Glutamatergic neuron (in vitro differentiated cells): ENCODE measurements around the gene USP44. TPM values are rescaled to one million over a fixed set of nuclear protein-coding genes. Genes with fewer than 3 reads are reported as not detected.

Experiments
- DNase-seq: peaks from one replicate; pipeline ENCODE4 v3.0.0; 2022
- H3K27ac Mint-ChIP-seq: one replicate; pipeline ENCODE4 v1.8.0; 2020; ENCODE audit warnings: mild to moderate bottlenecking, mixed read lengths, inconsistent platforms; ENCODE audit not compliant: unreplicated experiment
- H3K27me3 Mint-ChIP-seq: one replicate; pipeline ENCODE4 v1.8.0; 2020; ENCODE audit warnings: mild to moderate bottlenecking, moderate library complexity, mixed read lengths, inconsistent platforms; ENCODE audit not compliant: unreplicated experiment
- H3K36me3 Mint-ChIP-seq: one replicate; pipeline ENCODE4 v1.8.0; 2020; ENCODE audit warnings: mild to moderate bottlenecking, mixed read lengths, inconsistent platforms; ENCODE audit not compliant: unreplicated experiment
- H3K4me1 Mint-ChIP-seq: one replicate; pipeline ENCODE4 v1.8.0; 2020; ENCODE audit warnings: mild to moderate bottlenecking, low read depth, mixed read lengths, inconsistent platforms; ENCODE audit not compliant: unreplicated experiment
- H3K4me3 Mint-ChIP-seq: one replicate; pipeline ENCODE4 v1.8.0; 2020; ENCODE audit warnings: mild to moderate bottlenecking, mixed read lengths, inconsistent platforms; ENCODE audit not compliant: unreplicated experiment
- H3K9me3 Mint-ChIP-seq: one replicate; pipeline ENCODE4 v1.8.0; 2020; ENCODE audit warnings: mild to moderate bottlenecking, moderate library complexity, mixed read lengths, inconsistent platforms; ENCODE audit not compliant: unreplicated experiment
- total RNA-seq: library from RNA; stranded (reverse); fragmentation: NEBNext Ultra II Directional; extraction: Animal tissue kit (Norgen Biotek cat#: 25700); gene quantifications from one replicate; pipeline ENCODE4 v1.2.1, GENCODE V29; 2021; ENCODE audit not compliant: unreplicated experiment
- TF ChIP-seq, protein P1 (sequence below): fragments of 200-600 bp; sonication (generic); IDR thresholded peaks from one replicate; pipeline ENCODE4 v1.5.0; 2021; ENCODE audit not compliant: partially characterized antibody, unreplicated experiment

The USP44 gene
- total RNA-seq, 1 donor from 2014 or later, result 2.7 TPM

DNA sequence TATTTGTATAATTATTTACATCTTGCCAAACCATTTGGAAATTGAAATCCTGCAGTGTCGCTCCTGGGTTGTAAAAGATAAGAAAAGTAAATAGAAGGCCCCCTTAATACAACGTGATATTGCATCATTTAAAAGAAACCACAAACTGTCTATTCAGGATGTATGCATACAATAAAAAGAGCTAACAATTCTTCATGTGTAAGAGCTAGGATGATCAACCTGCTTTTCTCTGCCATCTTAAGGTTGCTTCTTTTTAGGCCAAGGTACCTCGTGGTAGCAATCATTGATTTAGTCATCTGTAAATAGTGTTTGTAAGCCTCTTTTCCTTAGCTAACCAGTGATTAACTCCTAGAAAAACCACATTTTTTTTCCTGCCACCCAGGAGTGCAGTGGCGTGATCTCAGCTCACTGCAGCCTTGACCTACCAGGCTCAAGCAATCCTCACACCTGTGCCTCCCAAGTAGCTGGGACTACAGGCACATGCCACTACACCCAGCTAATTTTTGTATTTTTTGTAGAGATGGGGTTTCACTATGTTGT is 3.3 kb upstream of the USP44 start:
- TF ChIP-seq, protein P1, sequence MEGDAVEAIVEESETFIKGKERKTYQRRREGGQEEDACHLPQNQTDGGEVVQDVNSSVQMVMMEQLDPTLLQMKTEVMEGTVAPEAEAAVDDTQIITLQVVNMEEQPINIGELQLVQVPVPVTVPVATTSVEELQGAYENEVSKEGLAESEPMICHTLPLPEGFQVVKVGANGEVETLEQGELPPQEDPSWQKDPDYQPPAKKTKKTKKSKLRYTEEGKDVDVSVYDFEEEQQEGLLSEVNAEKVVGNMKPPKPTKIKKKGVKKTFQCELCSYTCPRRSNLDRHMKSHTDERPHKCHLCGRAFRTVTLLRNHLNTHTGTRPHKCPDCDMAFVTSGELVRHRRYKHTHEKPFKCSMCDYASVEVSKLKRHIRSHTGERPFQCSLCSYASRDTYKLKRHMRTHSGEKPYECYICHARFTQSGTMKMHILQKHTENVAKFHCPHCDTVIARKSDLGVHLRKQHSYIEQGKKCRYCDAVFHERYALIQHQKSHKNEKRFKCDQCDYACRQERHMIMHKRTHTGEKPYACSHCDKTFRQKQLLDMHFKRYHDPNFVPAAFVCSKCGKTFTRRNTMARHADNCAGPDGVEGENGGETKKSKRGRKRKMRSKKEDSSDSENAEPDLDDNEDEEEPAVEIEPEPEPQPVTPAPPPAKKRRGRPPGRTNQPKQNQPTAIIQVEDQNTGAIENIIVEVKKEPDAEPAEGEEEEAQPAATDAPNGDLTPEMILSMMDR, result no peak
- H3K27me3 Mint-ChIP-seq, result peaks cover 2% of the 10 kb centered on the region
- H3K27ac Mint-ChIP-seq, result no peak overlapping the region
- H3K4me1 Mint-ChIP-seq, result peaks cover 2% of the 10 kb centered on the region
- no peaks in the 10 kb centered on the region for H3K9me3 Mint-ChIP-seq
- H3K4me3 Mint-ChIP-seq, result no peak overlapping the region
- no peak for DNase-seq
- peaks cover 1% of the 10 kb centered on the region for H3K36me3 Mint-ChIP-seq

DNA sequence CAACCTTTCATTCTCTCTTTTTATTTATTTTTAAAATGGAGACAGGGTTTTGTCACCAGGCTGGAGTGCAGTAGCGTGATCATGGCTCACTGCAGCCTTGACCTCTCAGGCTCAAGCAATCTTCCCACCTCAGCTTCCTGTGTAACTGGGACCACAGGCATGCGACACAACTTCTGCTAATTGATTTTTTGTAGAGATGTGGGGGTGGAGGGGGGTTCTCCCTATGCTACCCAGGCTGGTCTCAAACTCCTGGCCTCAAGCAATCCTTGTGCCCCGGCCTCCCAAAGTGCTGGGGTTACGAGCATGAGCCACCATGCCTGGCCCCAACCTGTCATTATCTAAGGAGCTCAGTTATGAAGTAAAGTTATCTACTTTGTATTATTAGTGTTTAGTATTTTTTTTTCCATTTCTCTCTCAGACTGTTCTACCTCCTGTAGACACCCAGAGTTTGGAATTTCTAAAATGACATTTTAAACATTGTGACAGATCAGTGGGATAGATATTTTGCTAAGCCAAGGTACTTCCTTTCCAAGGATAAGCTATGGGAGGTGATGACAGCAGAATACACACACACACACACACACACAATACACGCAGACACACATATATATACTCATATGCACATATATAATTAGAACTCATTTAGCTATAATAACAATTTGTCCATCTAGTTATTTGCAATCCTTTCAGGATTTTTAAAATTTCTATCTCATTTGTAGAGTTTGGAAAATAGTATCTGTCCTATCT is 2.1 kb upstream of the USP44 start:
- no peak for DNase-seq
- no peak overlapping the region for H3K4me3 Mint-ChIP-seq
- peaks cover 2% of the 10 kb centered on the region for H3K4me1 Mint-ChIP-seq
- peaks cover 6% of the 10 kb centered on the region for H3K9me3 Mint-ChIP-seq
- peaks cover 7% of the 10 kb centered on the region for H3K36me3 Mint-ChIP-seq
- peaks cover 4% of the 10 kb centered on the region for H3K27me3 Mint-ChIP-seq
- TF ChIP-seq, protein P1, result no peak
- H3K27ac Mint-ChIP-seq, result no peak overlapping the region

DNA sequence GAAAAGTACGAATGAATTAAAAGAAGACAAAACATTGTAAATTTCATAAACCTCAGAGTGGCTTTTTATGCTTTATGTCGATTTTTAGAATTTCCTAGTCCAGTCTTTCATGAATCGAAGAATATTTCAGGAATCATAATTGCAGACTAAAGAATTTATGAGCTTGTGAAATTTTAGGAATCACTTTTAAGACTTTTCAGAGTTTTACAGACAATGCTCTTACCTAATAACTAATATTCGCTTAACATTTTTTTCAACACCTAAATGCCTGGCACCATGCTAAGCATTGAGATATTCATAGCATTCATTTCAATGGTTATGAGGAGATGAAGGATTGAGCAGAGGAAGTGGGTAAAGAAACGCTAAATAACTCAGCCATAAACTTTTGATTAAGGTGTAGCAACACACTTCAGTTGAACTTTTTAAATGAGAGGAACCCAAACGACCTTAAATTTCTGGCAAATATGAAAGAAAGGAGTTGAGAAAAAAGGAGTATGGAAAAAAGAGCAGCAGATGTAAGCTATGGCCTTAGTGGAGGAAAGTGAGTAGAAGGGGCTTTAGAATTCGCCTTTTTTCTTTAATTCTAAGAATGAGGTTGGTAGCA is 739 bp upstream of the USP44 start:
- Mint-ChIP-seq H3K4me3 (no peak overlapping the region), H3K4me1 (peaks cover 8% of the 10 kb centered on the region), H3K9me3 (peaks cover 15% of the 10 kb centered on the region), H3K27ac (no peak overlapping the region), H3K27me3 (peaks cover 6% of the 10 kb centered on the region), H3K36me3 (peaks cover 7% of the 10 kb centered on the region)
- TF ChIP-seq, protein P1, result no peak
- no peak for DNase-seq

DNA sequence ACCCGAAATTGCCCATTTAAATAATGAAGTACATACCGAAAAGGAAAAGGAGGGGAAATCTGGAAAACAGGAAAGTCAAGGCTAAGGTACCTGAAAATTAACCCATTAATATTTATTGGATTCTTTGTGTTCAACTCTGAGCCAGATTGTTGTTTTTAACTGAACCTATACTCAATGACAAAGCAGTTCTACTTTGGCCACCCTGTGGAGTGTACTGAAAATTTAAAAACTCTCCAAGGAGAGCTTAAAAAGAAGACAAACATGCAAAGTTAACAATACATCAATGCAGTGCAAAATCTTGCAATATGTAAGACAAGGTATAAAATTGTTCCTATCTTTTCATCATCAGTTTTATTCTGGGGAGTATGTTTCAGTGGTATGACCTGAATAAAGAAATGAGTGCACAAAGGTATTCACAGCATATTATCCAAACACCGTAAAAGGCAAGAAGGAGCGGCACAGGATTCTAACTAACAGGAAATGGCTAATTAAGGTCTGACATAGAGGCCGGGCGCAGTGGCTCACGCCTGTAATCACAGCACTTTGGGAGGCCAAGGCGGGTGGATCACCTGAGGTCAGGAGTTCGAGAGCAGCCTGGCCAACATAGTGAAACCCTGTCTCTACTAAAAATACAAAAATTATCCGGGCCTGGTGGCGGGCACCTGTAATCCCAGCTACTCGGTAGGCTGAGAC is 1.7 kb downstream of the USP44 start:
- Mint-ChIP-seq H3K4me3 (peak overlapping the region; percentile 82), H3K4me1 (peaks cover 21% of the 10 kb centered on the region)

More for the DNA sequence above, 1.7 kb downstream of the USP44 start:
- no peak for DNase-seq
- Mint-ChIP-seq H3K27me3 (peaks cover 6% of the 10 kb centered on the region), H3K27ac (no peak overlapping the region), H3K9me3 (peaks cover 15% of the 10 kb centered on the region), H3K36me3 (peaks cover 7% of the 10 kb centered on the region)
- TF ChIP-seq, protein P1, result no peak
